ENCODE measurements around the gene TMEM161A. TPM values are rescaled to one million over a fixed set of nuclear protein-coding genes. Genes with fewer than 3 reads are reported as not detected.

TMEM161A gene
- total and polyA plus RNA-seq, 9 of the 15 experiments (the other 6 are each of a cell fraction or from before 2014, with no cell fraction given): 0.63 to 92.3 (median 38.9) TPM

GRCh38 chr19:19134687-19135158 lies 3.6 kb downstream of the TMEM161A start (continued):
- TF ChIP-seq EWSR1 (IDR thresholded peaks at IDR 0.05; ENCODE audit: borderline replicate concordance, low read depth, partially characterized antibody) (no peak), RUNX1 (IDR thresholded peaks at IDR 0.05; ENCODE audit: low read depth) (no peak; the same call in 1 of the 2 replicates), PRPF4 (IDR thresholded peaks at IDR 0.05; ENCODE audit: insufficient read depth, low read depth, low read length, poor library complexity, severe bottlenecking) (no peak), CBFA2T2 (conservative IDR thresholded peaks at IDR 0.05) (no peak), HNRNPL (IDR thresholded peaks at IDR 0.05; ENCODE audit: low read depth, low read length) (no peak), XRCC4 (IDR thresholded peaks at IDR 0.05; ENCODE audit: extremely low read depth, insufficient read depth, insufficient read length) (no peak), FOXA3 (CRISPR knock-in tag; conservative IDR thresholded peaks at IDR 0.05 in 1 of 2, IDR thresholded peaks at IDR 0.05 in 1 of 2) (no peak), SAFB2 (IDR thresholded peaks at IDR 0.05; ENCODE audit: borderline replicate concordance, low read depth, low read length, severe bottlenecking) (no peak), RNF219 (CRISPR knock-in tag; IDR thresholded peaks at IDR 0.05) (no peak), ESRRB (CRISPR knock-in tag; IDR thresholded peaks at IDR 0.05; ENCODE audit: borderline replicate concordance) (no peak), ZNF217 (CRISPR knock-in tag; IDR thresholded peaks at IDR 0.05) (no peak), ZBTB11 (CRISPR knock-in tag; IDR thresholded peaks at IDR 0.05) (no peak; a peak in 1 of 6 replicates), ZNF3 (CRISPR knock-in tag; IDR thresholded peaks at IDR 0.05) (no peak), RBFOX2 (IDR thresholded peaks at IDR 0.05; ENCODE audit: low read depth, low read length) (peak; percentile 84), THAP7 (CRISPR knock-in tag; IDR thresholded peaks at IDR 0.05) (no peak), AFF4 (CRISPR knock-in tag; IDR thresholded peaks at IDR 0.05) (peak; percentile 69; the same call in 1 of the 2 replicates), POLR2H (tag; IDR thresholded peaks at IDR 0.05; ENCODE audit: low read depth) (no peak), POLR2A (conservative IDR thresholded peaks at IDR 0.05) (peak; percentile 88)
